WTC11 (cell line): ENCODE measurements around the gene DMRTA1.

ENCODE experiments used
- ATF3 ChIP-seq: sonication (generic); formaldehyde crosslinking; conservative IDR thresholded peaks from 2 replicates; pipeline ENCODE4 v1.8.1; 2022; ENCODE audit warnings: mild to moderate bottlenecking, missing genetic modification reagents
- CBFB ChIP-seq: sonication (generic); formaldehyde crosslinking; IDR thresholded peaks from 2 replicates; pipeline ENCODE4 v1.8.1; 2022; ENCODE audit warnings: mild to moderate bottlenecking, low read depth, missing genetic modification reagents
- CREB1 ChIP-seq: sonication (generic); formaldehyde crosslinking; IDR thresholded peaks from 2 replicates; pipeline ENCODE4 v1.8.0; 2023; ENCODE audit warnings: mild to moderate bottlenecking, missing genetic modification reagents
- CTCF ChIP-seq: fragments of 200-600 bp; IDR thresholded peaks from 2 replicates; pipeline ENCODE4 v1.8.0; 2022; ENCODE audit warnings: antibody characterized with exemption
- E2F4 ChIP-seq: sonication (generic); formaldehyde crosslinking; IDR thresholded peaks from 2 replicates; pipeline ENCODE4 v1.8.1; 2022; ENCODE audit warnings: low read depth, mild to moderate bottlenecking, moderate library complexity, missing genetic modification reagents, borderline replicate concordance
- E2F5 ChIP-seq: sonication (generic); formaldehyde crosslinking; IDR thresholded peaks from 2 replicates; pipeline ENCODE4 v1.8.1; 2022; ENCODE audit warnings: mild to moderate bottlenecking, moderate library complexity, missing genetic modification reagents
- JUN ChIP-seq: sonication (generic); formaldehyde crosslinking; IDR thresholded peaks from 2 replicates; pipeline ENCODE4 v1.8.0; 2023; ENCODE audit warnings: mild to moderate bottlenecking, missing genetic modification reagents
- USF2 ChIP-seq: sonication (generic); formaldehyde crosslinking; IDR thresholded peaks from 2 replicates; pipeline ENCODE4 v1.8.1; 2023; ENCODE audit warnings: mild to moderate bottlenecking, missing genetic modification reagents, moderate library complexity
- ZNF138 ChIP-seq: sonication (generic); formaldehyde crosslinking; conservative IDR thresholded peaks from 2 replicates; pipeline ENCODE4 v1.8.1; 2022; ENCODE audit warnings: mild to moderate bottlenecking, moderate library complexity, missing genetic modification reagents

GRCh38 chr9:22440841-22441240 is 5.8 kb upstream of the DMRTA1 start:
- TF ChIP-seq E2F4 (CRISPR knock-in tag) (no peak), CTCF (no peak), E2F5 (CRISPR knock-in tag) (no peak), ZNF138 (CRISPR knock-in tag) (no peak), USF2 (CRISPR knock-in tag) (no peak), JUN (CRISPR knock-in tag) (no peak), CREB1 (CRISPR knock-in tag) (no peak), ATF3 (CRISPR knock-in tag) (no peak), CBFB (no peak)
